IMR-90 (cell line): ENCODE measurements around the gene ALKBH7. TPM values are rescaled to one million over a fixed set of nuclear protein-coding genes. Genes with fewer than 3 reads are reported as not detected.

Experiments
- ATAC-seq: fragments of 200-7000 bp; cut with Tn5 transposase; 2 replicates; pipeline ENCODE4 v1.9.1; 2020; ENCODE audit warnings: low read depth, mild to moderate bottlenecking, moderate library complexity
- BruUV-seq: library from RNA; stranded (reverse); fragments of 400-500 nt; replicated peaks from 2 replicates; lab custom pipeline; 2021; lab: Mats Ljungman, UMichigan
- CTCF ChIA-PET: fragments of 300-600 bp; formaldehyde crosslinking; extraction: SDS; loops from one replicate; lab custom pipeline; 2021; ENCODE audit warnings: antibody characterized with exemption; lab: Yijun Ruan, JAX
- POLR2A ChIA-PET: fragments of 300-600 bp; sonication (Branson Sonifier 250); formaldehyde crosslinking; loops from one replicate; lab custom pipeline; 2022; ENCODE audit warnings: antibody characterized with exemption; ENCODE audit not compliant: unreplicated experiment; lab: Charles Lee
- DNase-seq: peaks from one replicate; pipeline ENCODE4 v3.0.0; 2013
- H2AFZ ChIP-seq: replicated peaks from 2 replicates; pipeline ENCODE3; 2013; ENCODE audit warnings: low read length, mild to moderate bottlenecking; ENCODE audit not compliant: poor library complexity
- H2AK5ac ChIP-seq: 2 replicates; pipeline ENCODE4 v1.6.1; 2013; ENCODE audit warnings: low read depth, low read length, inconsistent platforms
- H2AK9ac ChIP-seq: replicated peaks from 2 replicates; pipeline ENCODE3; 2013; ENCODE audit warnings: mild to moderate bottlenecking, low read depth, low read length, moderate library complexity; ENCODE audit not compliant: poor library complexity
- H2BK120ac ChIP-seq: 2 replicates; pipeline ENCODE4 v1.6.1; 2013; ENCODE audit warnings: low read depth, low read length, inconsistent platforms
- H2BK15ac ChIP-seq: 3 replicates; pipeline ENCODE4 v1.6.1; 2013; ENCODE audit warnings: low read depth, low read length, inconsistent platforms
- H2BK20ac ChIP-seq: 2 replicates; pipeline ENCODE4 v1.6.1; 2013; ENCODE audit warnings: low read depth, mild to moderate bottlenecking, inconsistent platforms, low read length, moderate library complexity
- H2BK5ac ChIP-seq: 2 replicates; pipeline ENCODE4 v1.6.1; 2013; ENCODE audit warnings: mild to moderate bottlenecking, low read depth, low read length, inconsistent platforms; ENCODE audit not compliant: poor library complexity, severe bottlenecking
- H3K14ac ChIP-seq: replicated peaks from 2 replicates; pipeline ENCODE4 v1.6.1; 2013; ENCODE audit warnings: low read depth, low read length, inconsistent platforms
- H3K18ac ChIP-seq: 2 replicates; pipeline ENCODE4 v1.6.1; 2013; ENCODE audit warnings: low read depth, low read length, control low read depth
- H3K23ac ChIP-seq: 2 replicates; pipeline ENCODE4 v1.6.1; 2013; ENCODE audit warnings: low read depth, low read length, inconsistent platforms
- H3K27ac ChIP-seq: 2 replicates; pipeline ENCODE4 v1.5.1; 2013; ENCODE audit warnings: mild to moderate bottlenecking, control low read depth, low read length; ENCODE audit not compliant: insufficient read depth
- H3K27me3 ChIP-seq: 2 replicates; pipeline ENCODE4 v1.6.1; 2013; ENCODE audit warnings: low read length; ENCODE audit not compliant: control insufficient read depth, insufficient read depth
- H3K36me3 ChIP-seq: 2 replicates; pipeline ENCODE4 v1.6.1; 2013; ENCODE audit warnings: low read length, mixed read lengths; ENCODE audit not compliant: control insufficient read depth, insufficient read depth
- H3K4ac ChIP-seq: 2 replicates; pipeline ENCODE4 v1.6.1; 2013; ENCODE audit warnings: low read depth, low read length, inconsistent platforms
- H3K4me1 ChIP-seq: 2 replicates; pipeline ENCODE4 v1.6.1; 2013; ENCODE audit warnings: low read length, mixed read lengths; ENCODE audit not compliant: control insufficient read depth, insufficient read depth
- H3K4me2 ChIP-seq: 2 replicates; pipeline ENCODE4 v1.6.1; 2013; ENCODE audit warnings: low read depth, mild to moderate bottlenecking, control low read depth, low read length, moderate library complexity
- H3K4me3 ChIP-seq: 2 replicates; pipeline ENCODE4 v1.5.1; 2013; ENCODE audit warnings: low read depth, mild to moderate bottlenecking, control low read depth, low read length, moderate library complexity; ENCODE audit not compliant: insufficient read depth
- H3K56ac ChIP-seq: 2 replicates; pipeline ENCODE4 v1.6.1; 2013; ENCODE audit warnings: low read length, inconsistent platforms; ENCODE audit not compliant: insufficient read depth; ENCODE audit errors: extremely low read depth
- H3K79me1 ChIP-seq, 2 experiments: 2 replicates each; pipeline ENCODE4 v1.6.1; 2013; ENCODE audit warnings: low read length in 2 of 2, inconsistent platforms in 1 of 2, low read depth in 1 of 2
- H3K9ac ChIP-seq: 2 replicates; pipeline ENCODE4 v1.6.1; 2013; ENCODE audit warnings: low read depth, low read length, control low read depth
- H3K9me1 ChIP-seq: 2 replicates; pipeline ENCODE4 v1.6.1; 2013; ENCODE audit warnings: low read length, inconsistent platforms; ENCODE audit not compliant: insufficient read depth
- H3K9me3 ChIP-seq: 2 replicates; pipeline ENCODE4 v1.6.1; 2013; ENCODE audit warnings: low read length; ENCODE audit not compliant: control insufficient read depth, insufficient read depth
- H4K20me1 ChIP-seq: 2 replicates; pipeline ENCODE4 v1.6.1; 2013; ENCODE audit warnings: low read length, inconsistent platforms; ENCODE audit not compliant: insufficient read depth
- H4K5ac ChIP-seq: 2 replicates; pipeline ENCODE4 v1.6.1; 2013; ENCODE audit warnings: mild to moderate bottlenecking, low read depth, low read length, control low read depth
- H4K8ac ChIP-seq, 2 experiments: 2 replicates each; pipeline ENCODE4 v1.6.1; 2013; ENCODE audit warnings: low read depth in 2 of 2, low read length in 2 of 2, control low read depth in 1 of 2, inconsistent platforms in 1 of 2
- H4K91ac ChIP-seq: 2 replicates; pipeline ENCODE4 v1.6.1; 2013; ENCODE audit warnings: low read depth, low read length, inconsistent platforms; ENCODE audit not compliant: insufficient read depth
- BHLHE40 ChIP-seq: fragments of 150-350 bp; IDR thresholded peaks from 2 replicates; pipeline ENCODE4 v1.6.1; 2016; ENCODE audit warnings: mild to moderate bottlenecking, low read depth, low read length
- CEBPB ChIP-seq: IDR thresholded peaks from 2 replicates; pipeline ENCODE4 v1.6.1; 2012; ENCODE audit warnings: low read depth, low read length, improper control_type of control experiment
- CHD1 ChIP-seq: IDR thresholded peaks from 2 replicates; pipeline ENCODE4 v1.6.1; 2012; ENCODE audit warnings: low read depth, low read length, improper control_type of control experiment
- CTCF ChIP-seq: conservative IDR thresholded peaks from 2 replicates; pipeline ENCODE4 v1.5.1; 2012; ENCODE audit warnings: mild to moderate bottlenecking, low read depth, low read length, improper control_type of control experiment
- ELK1 ChIP-seq: fragments of 150-350 bp; IDR thresholded peaks from 2 replicates; pipeline ENCODE4 v1.6.1; 2016; ENCODE audit warnings: low read depth, mild to moderate bottlenecking, low read length, moderate library complexity, borderline replicate concordance
- FOS ChIP-seq: fragments of 150-350 bp; IDR thresholded peaks from 2 replicates; pipeline ENCODE4 v1.6.1; 2016; ENCODE audit warnings: low read depth, low read length
- MAFK ChIP-seq: IDR thresholded peaks from 2 replicates; pipeline ENCODE4 v1.6.1; 2012; ENCODE audit warnings: low read depth, low read length, improper control_type of control experiment
- MAZ ChIP-seq: IDR thresholded peaks from 2 replicates; pipeline ENCODE4 v1.6.1; 2012; ENCODE audit warnings: low read depth, mild to moderate bottlenecking, low read length, improper control_type of control experiment, moderate library complexity, borderline replicate concordance
- MXI1 ChIP-seq: IDR thresholded peaks from 2 replicates; pipeline ENCODE4 v1.6.1; 2012; ENCODE audit warnings: low read depth, mild to moderate bottlenecking, low read length, moderate library complexity, borderline replicate concordance
- NFE2L2 ChIP-seq: fragments of 150-350 bp; IDR thresholded peaks from 2 replicates; pipeline ENCODE4 v1.6.1; 2016; ENCODE audit warnings: low read depth, mild to moderate bottlenecking, low read length
- POLR2A ChIP-seq: IDR thresholded peaks from 2 replicates; pipeline ENCODE4 v1.6.1; 2012; ENCODE audit warnings: mild to moderate bottlenecking, low read depth, low read length
- RAD21 ChIP-seq: IDR thresholded peaks from 2 replicates; pipeline ENCODE4 v1.6.1; 2012; ENCODE audit warnings: low read length, improper control_type of control experiment
- RCOR1 ChIP-seq: IDR thresholded peaks from 2 replicates; pipeline ENCODE4 v1.6.1; 2012; ENCODE audit warnings: mild to moderate bottlenecking, low read length, improper control_type of control experiment; ENCODE audit not compliant: insufficient replicate concordance
- RFX5 ChIP-seq: IDR thresholded peaks from 2 replicates; pipeline ENCODE4 v1.8.0; 2012; ENCODE audit warnings: low read depth, mild to moderate bottlenecking, low read length, moderate library complexity
- SMC3 ChIP-seq: fragments of 150-350 bp; IDR thresholded peaks from 2 replicates; pipeline ENCODE4 v1.6.1; 2016; ENCODE audit warnings: low read depth, mild to moderate bottlenecking, antibody characterized with exemption, low read length, moderate library complexity
- USF2 ChIP-seq: fragments of 150-350 bp; IDR thresholded peaks from 2 replicates; pipeline ENCODE4 v1.6.1; 2017; ENCODE audit warnings: mild to moderate bottlenecking, antibody characterized with exemption, low read length, low read depth
- WGBS, 2 experiments: methylation state at CpG; one replicate each; pipeline versions ENCODE4 v1.1.5 to v1.1.7; 2013; ENCODE audit warnings: missing lambda C conversion rate in 2 of 2; ENCODE audit not compliant: insufficient read length in 1 of 2; ENCODE audit errors: extremely low coverage in 2 of 2; 5-methylcytosine and 5-hydroxymethylcytosine counted together
- dilution Hi-C: fragments of 300-500 bp; cut with HindIII; formaldehyde crosslinking; loops from one replicate; pipeline ENCODE4 v1.14.3; 2018; ENCODE audit warnings: low sequenced_read_pairs; ENCODE audit not compliant: unreplicated experiment
- in situ Hi-C: fragments of 300-500 bp; cut with MboI; formaldehyde crosslinking; loops from 3 replicates; pipeline ENCODE4 v1.14.3; 2019; ENCODE audit warnings: low sequenced_read_pairs, inconsistent platforms, mixed read lengths
- intact Hi-C: fragments of 100-400 bp; cut with micrococcal nuclease; formaldehyde crosslinking; loops from 2 replicates; pipeline ENCODE4 v1.10.0; 2022
- polyA plus RNA-seq, 3 experiments: library from polyadenylated mRNA; depleted of rRNA; stranded (reverse); fragments of >200 nt; gene quantifications; 2 replicates each; pipeline ENCODE4 v1.2.3, GENCODE V29; 2012; ENCODE audit warnings: low replicate concordance in 1 of 3
- total RNA-seq: library from RNA; depleted of rRNA; stranded (reverse); fragments of >200 nt; gene quantifications from 2 replicates; pipeline ENCODE4 v1.2.3, GENCODE V29; 2012

Gene ALKBH7
- total and polyA plus RNA-seq, 2 of the 4 experiments (the other 2 are of a cell fraction), result 9.3 to 22.5 TPM

- Histone ChIP-seq H2AK5ac (no peak overlapping the region), H3K4me3 (no peak overlapping the region), H4K5ac (no peak overlapping the region), H2BK20ac (no peak overlapping the region), H2BK5ac (no peak overlapping the region), H2AK9ac (no peak overlapping the region), H2BK120ac (no peak overlapping the region), H3K23ac (no peak overlapping the region), H2BK15ac (no peak overlapping the region), H3K4me1 (no peaks in the 10 kb centered on the region), H4K8ac (no peak overlapping the region), H3K9me1 (no peaks in the 10 kb centered on the region), H3K27ac (no peak overlapping the region), H3K4ac (no peak overlapping the region), H3K14ac (no peak overlapping the region), H3K56ac (no peak overlapping the region), H4K20me1 (no peaks in the 10 kb centered on the region), H3K79me1 (no peaks in the 10 kb centered on the region), H4K91ac (no peak overlapping the region), H3K18ac (no peak overlapping the region), H3K27me3 (peaks cover 6% of the 10 kb centered on the region), H3K4me2 (no peak overlapping the region), H3K36me3 (no peaks in the 10 kb centered on the region), H2AFZ (no peak overlapping the region), H3K9me3 (no peaks in the 10 kb centered on the region), H3K9ac (no peak overlapping the region)
- in situ Hi-C loops (no loop called here), dilution Hi-C loops (no loop called here), intact Hi-C loops (no loop called here)
- 61% methylated on average over 3 of the region's 5 CpGs; no CpG with 5 or more reads in 1 of the 2 experiments for WGBS, 2 experiments
- no peak for TF ChIP-seq FOS
- TF ChIP-seq RFX5, result no peak
- TF ChIP-seq USF2, result no peak
- no peak for TF ChIP-seq CEBPB
- no peak for TF ChIP-seq CHD1
- TF ChIP-seq BHLHE40, result no peak
- no peak for TF ChIP-seq RCOR1
- no peak for TF ChIP-seq SMC3
- no peak for TF ChIP-seq CTCF
- no peak for TF ChIP-seq ELK1
- no peak for TF ChIP-seq MAZ
- TF ChIP-seq RAD21, result no peak
- no peak for TF ChIP-seq POLR2A
- no peak for TF ChIP-seq NFE2L2
- TF ChIP-seq MXI1, result no peak
- no peak for TF ChIP-seq MAFK
- ChIA-PET CTCF (interaction anchor here (0.7 kb wide), 1 partner anchor 27 kb away, joined by 3 read pairs; no protein-coding TSS in a partner anchor), POLR2A (no interaction called here)
- no peak for DNase-seq
- no peak for ATAC-seq
- no TSS peak for BruUV-seq
Observed at GRCh38 chr19:6326815-6327214, 45.8 kb upstream of the ALKBH7 start.
